Measurements from ENCODE around the gene ZNF789.

The ZNF789 gene

GRCh38 chr7:99451936-99452335, 20.8 kb upstream of the ZNF789 start:
- Mint-ChIP-seq H3K27ac (no peak overlapping the region), H3K36me3 (ENCODE audit: low read depth) (peaks cover 99% of the 10 kb centered on the region), H3K4me3 (no peak overlapping the region), H3K27me3 (no peaks in the 10 kb centered on the region), H3K4me1 (ENCODE audit: low read depth) (no peaks in the 10 kb centered on the region), H3K9me3 (no peaks in the 10 kb centered on the region)
- no peak for DNase-seq

GRCh38 chr7:99452541-99452940, 20.1 kb upstream of the ZNF789 start:
- no peak overlapping the region for H3K4me3 Mint-ChIP-seq
- DNase-seq: no peak
- H3K27me3 Mint-ChIP-seq: no peaks in the 10 kb centered on the region
- no peaks in the 10 kb centered on the region for H3K4me1 Mint-ChIP-seq (ENCODE audit: low read depth)
- H3K9me3 Mint-ChIP-seq: no peaks in the 10 kb centered on the region
- H3K27ac Mint-ChIP-seq: peak overlapping the region; percentile 47
- peaks cover 99% of the 10 kb centered on the region for H3K36me3 Mint-ChIP-seq (ENCODE audit: low read depth)

- no peak for DNase-seq
- peaks cover 99% of the 10 kb centered on the region for H3K36me3 Mint-ChIP-seq (ENCODE audit: low read depth)
- no peak overlapping the region for H3K4me3 Mint-ChIP-seq
- no peaks in the 10 kb centered on the region for H3K4me1 Mint-ChIP-seq (ENCODE audit: low read depth)
- peak overlapping the region; percentile 47 for H3K27ac Mint-ChIP-seq
- H3K9me3 Mint-ChIP-seq: no peaks in the 10 kb centered on the region
- no peaks in the 10 kb centered on the region for H3K27me3 Mint-ChIP-seq
Observed at GRCh38 chr7:99453105-99453504, 19.6 kb upstream of the ZNF789 start.

- H3K4me3 Mint-ChIP-seq: no peak overlapping the region
- H3K27ac Mint-ChIP-seq: peak overlapping the region; percentile 74
- H3K36me3 Mint-ChIP-seq (ENCODE audit: low read depth): peaks cover 99% of the 10 kb centered on the region
- no peaks in the 10 kb centered on the region for H3K27me3 Mint-ChIP-seq
- no peaks in the 10 kb centered on the region for H3K9me3 Mint-ChIP-seq
- H3K4me1 Mint-ChIP-seq (ENCODE audit: low read depth): peaks cover 20% of the 10 kb centered on the region
- DNase-seq: no peak
Observed at GRCh38 chr7:99455874-99456273, 16.8 kb upstream of the ZNF789 start.

- DNase-seq: no peak
- H3K4me3 Mint-ChIP-seq: no peak overlapping the region
- H3K9me3 Mint-ChIP-seq: no peaks in the 10 kb centered on the region
- peaks cover 24% of the 10 kb centered on the region for H3K4me1 Mint-ChIP-seq (ENCODE audit: low read depth)
- H3K27me3 Mint-ChIP-seq: no peaks in the 10 kb centered on the region
- H3K27ac Mint-ChIP-seq: peak overlapping the region; percentile 74
- H3K36me3 Mint-ChIP-seq (ENCODE audit: low read depth): peaks cover 99% of the 10 kb centered on the region
Observed at GRCh38 chr7:99456288-99456687, 16.4 kb upstream of the ZNF789 start.

GRCh38 chr7:99457050-99457649, 15.5 kb upstream of the ZNF789 start:
- Mint-ChIP-seq H3K4me3 (no peak overlapping the region), H3K27ac (peak overlapping the region; percentile 74), H3K9me3 (no peaks in the 10 kb centered on the region), H3K27me3 (no peaks in the 10 kb centered on the region), H3K36me3 (ENCODE audit: low read depth) (peaks cover 96% of the 10 kb centered on the region), H3K4me1 (ENCODE audit: low read depth) (peaks cover 29% of the 10 kb centered on the region)
- DNase-seq: no peak

GRCh38 chr7:99457650-99458493, 14.8 kb upstream of the ZNF789 start:
- Mint-ChIP-seq H3K36me3 (ENCODE audit: low read depth) (peaks cover 95% of the 10 kb centered on the region), H3K4me3 (no peak overlapping the region), H3K27me3 (no peaks in the 10 kb centered on the region), H3K4me1 (ENCODE audit: low read depth) (peaks cover 32% of the 10 kb centered on the region), H3K27ac (peak overlapping the region; percentile 71), H3K9me3 (no peaks in the 10 kb centered on the region)
- no peak for DNase-seq

GRCh38 chr7:99459087-99459486, 13.6 kb upstream of the ZNF789 start:
- Mint-ChIP-seq H3K4me3 (no peak overlapping the region), H3K9me3 (no peaks in the 10 kb centered on the region), H3K36me3 (ENCODE audit: low read depth) (peaks cover 91% of the 10 kb centered on the region), H3K4me1 (ENCODE audit: low read depth) (peaks cover 39% of the 10 kb centered on the region), H3K27me3 (no peaks in the 10 kb centered on the region), H3K27ac (peak overlapping the region; percentile 71)
- DNase-seq: no peak

- peak overlapping the region; percentile 65 for H3K27ac Mint-ChIP-seq
- peaks cover 48% of the 10 kb centered on the region for H3K4me1 Mint-ChIP-seq (ENCODE audit: low read depth)
- no peak overlapping the region for H3K4me3 Mint-ChIP-seq
- H3K27me3 Mint-ChIP-seq: no peaks in the 10 kb centered on the region
- no peak for DNase-seq
- H3K9me3 Mint-ChIP-seq: no peaks in the 10 kb centered on the region
- peaks cover 88% of the 10 kb centered on the region for H3K36me3 Mint-ChIP-seq (ENCODE audit: low read depth)
Observed at GRCh38 chr7:99460651-99461050, 12.0 kb upstream of the ZNF789 start.

GRCh38 chr7:99461221-99461620, 11.5 kb upstream of the ZNF789 start:
- Mint-ChIP-seq H3K36me3 (ENCODE audit: low read depth) (peaks cover 87% of the 10 kb centered on the region), H3K27me3 (no peaks in the 10 kb centered on the region), H3K4me1 (ENCODE audit: low read depth) (peaks cover 51% of the 10 kb centered on the region), H3K27ac (peak overlapping the region; percentile 65), H3K9me3 (no peaks in the 10 kb centered on the region), H3K4me3 (no peak overlapping the region)
- no peak for DNase-seq

- H3K36me3 Mint-ChIP-seq (ENCODE audit: low read depth): peaks cover 45% of the 10 kb centered on the region
- H3K4me1 Mint-ChIP-seq (ENCODE audit: low read depth): peaks cover 37% of the 10 kb centered on the region
- H3K4me3 Mint-ChIP-seq: peak overlapping the region; percentile 94
- H3K27me3 Mint-ChIP-seq: no peaks in the 10 kb centered on the region
- H3K27ac Mint-ChIP-seq: peak overlapping the region; percentile 96
- H3K9me3 Mint-ChIP-seq: no peaks in the 10 kb centered on the region
- peak; percentile 43 for DNase-seq
Observed at GRCh38 chr7:99465421-99465768, 7.3 kb upstream of the ZNF789 start.

- H3K4me3 Mint-ChIP-seq: no peak overlapping the region
Observed at GRCh38 chr7:99468336-99468918, 4.3 kb upstream of the ZNF789 start.

GRCh38 chr7:99469381-99470065, 3.2 kb upstream of the ZNF789 start:
- no peaks in the 10 kb centered on the region for H3K9me3 Mint-ChIP-seq
- no peaks in the 10 kb centered on the region for H3K27me3 Mint-ChIP-seq
- H3K36me3 Mint-ChIP-seq (ENCODE audit: low read depth): peaks cover 28% of the 10 kb centered on the region
- H3K27ac Mint-ChIP-seq: peak overlapping the region; percentile 44
- H3K4me1 Mint-ChIP-seq (ENCODE audit: low read depth): peaks cover 32% of the 10 kb centered on the region
- DNase-seq: no peak
- H3K4me3 Mint-ChIP-seq: no peak overlapping the region

More at GRCh38 chr7:99468336-99468918, 4.3 kb upstream of the ZNF789 start:
- H3K9me3 Mint-ChIP-seq: no peaks in the 10 kb centered on the region
- peaks cover 31% of the 10 kb centered on the region for H3K36me3 Mint-ChIP-seq (ENCODE audit: low read depth)
- DNase-seq: no peak
- H3K27ac Mint-ChIP-seq: no peak overlapping the region
- H3K27me3 Mint-ChIP-seq: no peaks in the 10 kb centered on the region
- peaks cover 31% of the 10 kb centered on the region for H3K4me1 Mint-ChIP-seq (ENCODE audit: low read depth)

GRCh38 chr7:99473315-99473596, 566 bp downstream of the ZNF789 start:
- Mint-ChIP-seq H3K36me3 (ENCODE audit: low read depth) (peaks cover 42% of the 10 kb centered on the region), H3K4me1 (ENCODE audit: low read depth) (peaks cover 42% of the 10 kb centered on the region)
- no peak for DNase-seq

GRCh38 chr7:99476107-99476506, 3.4 kb downstream of the ZNF789 start:
- peaks cover 46% of the 10 kb centered on the region for H3K4me1 Mint-ChIP-seq (ENCODE audit: low read depth)
- no peaks in the 10 kb centered on the region for H3K27me3 Mint-ChIP-seq
- DNase-seq: no peak
- no peak overlapping the region for H3K27ac Mint-ChIP-seq
- no peak overlapping the region for H3K4me3 Mint-ChIP-seq
- peaks cover 70% of the 10 kb centered on the region for H3K36me3 Mint-ChIP-seq (ENCODE audit: low read depth)
- no peaks in the 10 kb centered on the region for H3K9me3 Mint-ChIP-seq

More at GRCh38 chr7:99473315-99473596, 566 bp downstream of the ZNF789 start:
- no peaks in the 10 kb centered on the region for H3K9me3 Mint-ChIP-seq
- H3K27me3 Mint-ChIP-seq: no peaks in the 10 kb centered on the region
- peak overlapping the region; percentile 97 for H3K27ac Mint-ChIP-seq
- peak overlapping the region; percentile 90 for H3K4me3 Mint-ChIP-seq

Measured in activated T-cell treated with anti-CD3 and anti-CD28 coated beads, Interleukin-2, amount 50 U/mL, for 24 hours (primary cell).